SK-N-SH treated with all-trans-retinoic acid at 6 μM for 48 hours (cell line): ENCODE results near the gene TOB1.
A peak's percentile ranks its signal among the peaks of the same experiment; 100 is the strongest.

Experiments used
- ATAC-seq: fragments of 200-7000 bp; cut with Tn5 transposase; 3 replicates; pipeline ENCODE4 v1.9.1; 2020; ENCODE audit warnings: mild to moderate bottlenecking, moderate library complexity
- BACH2 ChIP-seq: fragments of 250-450 bp; sonication (Bioruptor Pico); IDR thresholded peaks from 2 replicates; pipeline ENCODE4 v1.9.0; 2021; ENCODE audit warnings: mild to moderate bottlenecking, borderline replicate concordance
- CSDC2 ChIP-seq: fragments of 250-450 bp; sonication (Bioruptor Pico); IDR thresholded peaks from 2 replicates; pipeline ENCODE4 v1.5.0; 2020; ENCODE audit warnings: mild to moderate bottlenecking, moderate library complexity
- GLIS3 ChIP-seq: fragments of 250-450 bp; sonication (Bioruptor Pico); IDR thresholded peaks from 2 replicates; pipeline ENCODE4 v1.5.0; 2020; ENCODE audit warnings: mild to moderate bottlenecking, moderate library complexity
- ISL1 ChIP-seq: fragments of 250-450 bp; sonication (Bioruptor Pico); IDR thresholded peaks from 2 replicates; pipeline ENCODE4 v2.1.2; 2022; ENCODE audit warnings: mild to moderate bottlenecking, moderate library complexity
- OSR1 ChIP-seq: fragments of 250-450 bp; sonication (Bioruptor Pico); IDR thresholded peaks from 2 replicates; pipeline ENCODE4 v1.8.0; 2022; ENCODE audit warnings: moderate library complexity, mild to moderate bottlenecking, inconsistent platforms
- PPARA ChIP-seq: fragments of 250-450 bp; sonication (Bioruptor Pico); IDR thresholded peaks from 2 replicates; pipeline ENCODE4 v1.5.0; 2020; ENCODE audit warnings: mild to moderate bottlenecking, borderline replicate concordance
- RARB ChIP-seq: fragments of 250-450 bp; sonication (Bioruptor Pico); IDR thresholded peaks from 2 replicates; pipeline ENCODE4 v1.8.0; 2021; ENCODE audit warnings: mild to moderate bottlenecking, moderate library complexity
- SNAI2 ChIP-seq: fragments of 250-450 bp; sonication (Bioruptor Pico); IDR thresholded peaks from 2 replicates; pipeline ENCODE4 v1.5.0; 2020; ENCODE audit warnings: mild to moderate bottlenecking, moderate library complexity
- TOX ChIP-seq: fragments of 250-450 bp; sonication (Bioruptor Pico); IDR thresholded peaks from 2 replicates; pipeline ENCODE4 v1.8.0; 2021; ENCODE audit warnings: mild to moderate bottlenecking, moderate library complexity, borderline replicate concordance
- ZFP3 ChIP-seq: fragments of 250-450 bp; sonication (Bioruptor Pico); IDR thresholded peaks from 2 replicates; pipeline ENCODE4 v1.5.0; 2020; ENCODE audit warnings: mild to moderate bottlenecking, moderate library complexity
- ZNF565 ChIP-seq: fragments of 450-650 bp; formaldehyde crosslinking; conservative IDR thresholded peaks from 2 replicates; pipeline ENCODE4 v1.5.0; 2020; ENCODE audit warnings: low read depth, mild to moderate bottlenecking, moderate library complexity
- ZNF70 ChIP-seq: fragments of 450-650 bp; formaldehyde crosslinking; IDR thresholded peaks from 2 replicates; pipeline ENCODE4 v1.5.0; 2020; ENCODE audit warnings: mild to moderate bottlenecking, moderate library complexity
- ZNF8 ChIP-seq: fragments of 450-650 bp; formaldehyde crosslinking; IDR thresholded peaks from 2 replicates; pipeline ENCODE4 v1.5.0; 2020; ENCODE audit warnings: mild to moderate bottlenecking, moderate library complexity
- TF ChIP-seq, protein P1 (sequence below): fragments of 250-450 bp; sonication (Bioruptor Pico); IDR thresholded peaks from 2 replicates; pipeline ENCODE4 v1.5.0; 2020; ENCODE audit warnings: mild to moderate bottlenecking, moderate library complexity
- TF ChIP-seq, protein P2 (sequence below): fragments of 250-450 bp; sonication (Bioruptor Pico); IDR thresholded peaks from 2 replicates; pipeline ENCODE4 v1.8.0; 2020; ENCODE audit warnings: mild to moderate bottlenecking, moderate library complexity, borderline replicate concordance
- TF ChIP-seq, protein P3 (sequence below): fragments of 250-450 bp; sonication (Bioruptor Pico); IDR thresholded peaks from 2 replicates; pipeline ENCODE4 v1.5.1; 2021; ENCODE audit warnings: mild to moderate bottlenecking, moderate library complexity
- TF ChIP-seq, protein P4 (sequence below): fragments of 250-450 bp; sonication (Bioruptor Pico); IDR thresholded peaks from 2 replicates; pipeline ENCODE4 v1.8.0; 2021; ENCODE audit warnings: low read depth, mild to moderate bottlenecking, moderate library complexity, borderline replicate concordance
- TF ChIP-seq, protein P5 (sequence below): fragments of 250-450 bp; sonication (Bioruptor Pico); IDR thresholded peaks from 2 replicates; pipeline ENCODE4 v1.5.1; 2020; ENCODE audit warnings: low read depth, mild to moderate bottlenecking, moderate library complexity

The TOB1 gene

DNA sequence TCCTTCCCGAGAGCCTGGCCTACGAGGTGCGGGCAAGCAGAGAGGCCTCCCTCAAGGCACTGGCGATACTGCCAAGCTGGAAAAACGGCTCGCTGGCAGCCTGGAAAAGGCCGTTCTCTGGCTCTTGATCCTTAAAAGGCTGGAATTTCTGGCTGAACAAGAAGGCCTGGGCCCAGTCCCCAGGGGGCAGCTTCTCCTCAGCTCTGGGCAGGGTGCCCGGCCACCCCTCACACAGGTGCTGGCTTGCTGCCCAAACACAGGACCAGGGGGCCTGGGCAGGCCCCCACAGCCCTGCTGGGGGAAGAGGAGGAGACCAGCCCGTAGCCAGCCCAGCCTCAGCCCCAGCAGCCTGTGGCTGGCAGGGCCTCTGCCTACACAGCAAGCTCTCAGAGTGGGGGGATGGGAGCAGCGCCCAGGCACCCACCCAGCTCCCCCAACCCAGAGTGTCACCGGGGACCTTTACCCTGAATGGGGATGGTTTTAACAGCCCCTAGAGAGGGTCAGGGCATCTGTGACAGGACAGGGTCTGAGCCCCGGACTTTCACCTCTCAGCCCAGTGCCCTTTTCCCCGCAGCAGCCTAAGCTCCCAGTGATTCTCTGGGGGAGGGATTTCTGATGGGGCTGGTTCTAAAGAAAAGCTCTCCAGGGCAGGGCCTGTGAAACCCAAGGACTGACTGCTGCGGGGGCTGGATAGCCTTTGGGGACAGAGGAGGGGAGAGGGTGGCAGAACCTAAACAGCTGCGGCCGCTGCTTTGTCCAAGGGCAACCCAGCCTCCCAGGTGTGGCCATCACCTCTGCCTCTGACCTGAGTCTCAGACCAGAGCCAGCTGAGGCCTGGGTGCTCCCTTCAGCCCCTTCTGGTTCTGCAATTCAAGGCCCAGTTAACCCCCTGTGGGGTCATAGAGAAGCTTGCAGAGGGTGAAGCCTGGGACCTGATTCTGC, 38.6 kb upstream of the TOB1 start:
- TF ChIP-seq ZNF70 (no peak), BACH2 (CRISPR knock-in tag) (no peak), SNAI2 (CRISPR knock-in tag) (no peak), TOX (CRISPR knock-in tag) (no peak), GLIS3 (CRISPR knock-in tag) (no peak), ZFP3 (peak; percentile 71), OSR1 (CRISPR knock-in tag) (no peak), ZNF565 (CRISPR knock-in tag) (0 out of 2 replicates have a peak, but pooled peaks have one; percentile 43)
- TF ChIP-seq, protein P1, sequence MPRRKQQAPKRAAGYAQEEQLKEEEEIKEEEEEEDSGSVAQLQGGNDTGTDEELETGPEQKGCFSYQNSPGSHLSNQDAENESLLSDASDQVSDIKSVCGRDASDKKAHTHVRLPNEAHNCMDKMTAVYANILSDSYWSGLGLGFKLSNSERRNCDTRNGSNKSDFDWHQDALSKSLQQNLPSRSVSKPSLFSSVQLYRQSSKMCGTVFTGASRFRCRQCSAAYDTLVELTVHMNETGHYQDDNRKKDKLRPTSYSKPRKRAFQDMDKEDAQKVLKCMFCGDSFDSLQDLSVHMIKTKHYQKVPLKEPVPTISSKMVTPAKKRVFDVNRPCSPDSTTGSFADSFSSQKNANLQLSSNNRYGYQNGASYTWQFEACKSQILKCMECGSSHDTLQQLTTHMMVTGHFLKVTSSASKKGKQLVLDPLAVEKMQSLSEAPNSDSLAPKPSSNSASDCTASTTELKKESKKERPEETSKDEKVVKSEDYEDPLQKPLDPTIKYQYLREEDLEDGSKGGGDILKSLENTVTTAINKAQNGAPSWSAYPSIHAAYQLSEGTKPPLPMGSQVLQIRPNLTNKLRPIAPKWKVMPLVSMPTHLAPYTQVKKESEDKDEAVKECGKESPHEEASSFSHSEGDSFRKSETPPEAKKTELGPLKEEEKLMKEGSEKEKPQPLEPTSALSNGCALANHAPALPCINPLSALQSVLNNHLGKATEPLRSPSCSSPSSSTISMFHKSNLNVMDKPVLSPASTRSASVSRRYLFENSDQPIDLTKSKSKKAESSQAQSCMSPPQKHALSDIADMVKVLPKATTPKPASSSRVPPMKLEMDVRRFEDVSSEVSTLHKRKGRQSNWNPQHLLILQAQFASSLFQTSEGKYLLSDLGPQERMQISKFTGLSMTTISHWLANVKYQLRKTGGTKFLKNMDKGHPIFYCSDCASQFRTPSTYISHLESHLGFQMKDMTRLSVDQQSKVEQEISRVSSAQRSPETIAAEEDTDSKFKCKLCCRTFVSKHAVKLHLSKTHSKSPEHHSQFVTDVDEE (CRISPR knock-in tag): peak; percentile 69; the same call in 1 of the 2 replicates
- TF ChIP-seq, protein P2, sequence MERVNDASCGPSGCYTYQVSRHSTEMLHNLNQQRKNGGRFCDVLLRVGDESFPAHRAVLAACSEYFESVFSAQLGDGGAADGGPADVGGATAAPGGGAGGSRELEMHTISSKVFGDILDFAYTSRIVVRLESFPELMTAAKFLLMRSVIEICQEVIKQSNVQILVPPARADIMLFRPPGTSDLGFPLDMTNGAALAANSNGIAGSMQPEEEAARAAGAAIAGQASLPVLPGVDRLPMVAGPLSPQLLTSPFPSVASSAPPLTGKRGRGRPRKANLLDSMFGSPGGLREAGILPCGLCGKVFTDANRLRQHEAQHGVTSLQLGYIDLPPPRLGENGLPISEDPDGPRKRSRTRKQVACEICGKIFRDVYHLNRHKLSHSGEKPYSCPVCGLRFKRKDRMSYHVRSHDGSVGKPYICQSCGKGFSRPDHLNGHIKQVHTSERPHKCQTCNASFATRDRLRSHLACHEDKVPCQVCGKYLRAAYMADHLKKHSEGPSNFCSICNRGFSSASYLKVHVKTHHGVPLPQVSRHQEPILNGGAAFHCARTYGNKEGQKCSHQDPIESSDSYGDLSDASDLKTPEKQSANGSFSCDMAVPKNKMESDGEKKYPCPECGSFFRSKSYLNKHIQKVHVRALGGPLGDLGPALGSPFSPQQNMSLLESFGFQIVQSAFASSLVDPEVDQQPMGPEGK: peak; percentile 92
- TF ChIP-seq, protein P3, sequence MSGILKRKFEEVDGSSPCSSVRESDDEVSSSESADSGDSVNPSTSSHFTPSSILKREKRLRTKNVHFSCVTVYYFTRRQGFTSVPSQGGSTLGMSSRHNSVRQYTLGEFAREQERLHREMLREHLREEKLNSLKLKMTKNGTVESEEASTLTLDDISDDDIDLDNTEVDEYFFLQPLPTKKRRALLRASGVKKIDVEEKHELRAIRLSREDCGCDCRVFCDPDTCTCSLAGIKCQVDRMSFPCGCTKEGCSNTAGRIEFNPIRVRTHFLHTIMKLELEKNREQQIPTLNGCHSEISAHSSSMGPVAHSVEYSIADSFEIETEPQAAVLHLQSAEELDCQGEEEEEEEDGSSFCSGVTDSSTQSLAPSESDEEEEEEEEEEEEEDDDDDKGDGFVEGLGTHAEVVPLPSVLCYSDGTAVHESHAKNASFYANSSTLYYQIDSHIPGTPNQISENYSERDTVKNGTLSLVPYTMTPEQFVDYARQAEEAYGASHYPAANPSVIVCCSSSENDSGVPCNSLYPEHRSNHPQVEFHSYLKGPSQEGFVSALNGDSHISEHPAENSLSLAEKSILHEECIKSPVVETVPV (CRISPR knock-in tag): no peak
- TF ChIP-seq, protein P4, sequence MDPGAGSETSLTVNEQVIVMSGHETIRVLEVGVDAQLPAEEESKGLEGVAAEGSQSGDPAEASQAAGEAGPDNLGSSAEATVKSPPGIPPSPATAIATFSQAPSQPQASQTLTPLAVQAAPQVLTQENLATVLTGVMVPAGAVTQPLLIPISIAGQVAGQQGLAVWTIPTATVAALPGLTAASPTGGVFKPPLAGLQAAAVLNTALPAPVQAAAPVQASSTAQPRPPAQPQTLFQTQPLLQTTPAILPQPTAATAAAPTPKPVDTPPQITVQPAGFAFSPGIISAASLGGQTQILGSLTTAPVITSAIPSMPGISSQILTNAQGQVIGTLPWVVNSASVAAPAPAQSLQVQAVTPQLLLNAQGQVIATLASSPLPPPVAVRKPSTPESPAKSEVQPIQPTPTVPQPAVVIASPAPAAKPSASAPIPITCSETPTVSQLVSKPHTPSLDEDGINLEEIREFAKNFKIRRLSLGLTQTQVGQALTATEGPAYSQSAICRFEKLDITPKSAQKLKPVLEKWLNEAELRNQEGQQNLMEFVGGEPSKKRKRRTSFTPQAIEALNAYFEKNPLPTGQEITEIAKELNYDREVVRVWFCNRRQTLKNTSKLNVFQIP: no peak

DNA sequence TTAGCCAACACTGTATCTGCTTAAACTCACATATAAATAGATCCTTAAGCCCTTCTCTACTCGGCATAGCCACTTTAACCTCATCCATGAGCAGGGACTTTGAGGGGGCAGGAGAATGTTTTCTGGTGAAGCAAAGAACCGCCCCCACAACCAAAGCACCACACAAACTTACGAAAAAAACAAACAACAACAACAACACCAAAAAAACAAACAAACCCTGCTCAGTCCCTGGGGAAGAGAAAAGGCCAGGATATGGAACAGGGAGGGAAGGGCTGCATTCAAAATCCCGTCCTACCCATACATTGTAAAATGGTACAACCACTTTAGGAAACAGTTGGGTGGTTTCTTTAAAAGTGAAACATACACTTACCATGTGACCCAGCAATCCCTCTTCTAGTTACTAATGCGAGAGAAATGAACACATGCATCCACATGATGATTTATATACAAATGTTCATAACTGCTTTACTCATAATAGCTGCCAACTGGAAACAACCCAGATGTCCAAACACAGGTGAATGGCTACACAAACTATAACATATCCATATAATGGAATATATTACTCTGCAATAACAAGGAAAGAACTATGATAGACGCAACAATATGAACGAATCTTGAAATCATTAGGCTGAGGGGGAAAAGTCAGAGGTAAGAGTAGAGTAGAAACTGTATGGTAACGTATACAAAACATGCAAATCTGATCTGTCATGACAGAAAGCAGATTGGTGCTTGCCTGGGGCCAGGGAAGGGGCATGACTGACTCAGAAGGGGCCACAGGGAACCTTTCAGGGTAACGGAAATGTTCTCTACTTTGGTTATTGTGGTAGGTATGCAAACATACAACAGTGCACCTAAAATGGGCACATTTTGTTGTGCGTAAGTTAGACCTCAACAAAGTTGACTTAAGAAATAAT, 37.7 kb upstream of the TOB1 start:
- peak; percentile 64 for ATAC-seq

More for the DNA sequence above, 38.6 kb upstream of the TOB1 start:
- peak; percentile 70 for ATAC-seq

More for the DNA sequence above, 37.7 kb upstream of the TOB1 start:
- TF ChIP-seq, protein P5, sequence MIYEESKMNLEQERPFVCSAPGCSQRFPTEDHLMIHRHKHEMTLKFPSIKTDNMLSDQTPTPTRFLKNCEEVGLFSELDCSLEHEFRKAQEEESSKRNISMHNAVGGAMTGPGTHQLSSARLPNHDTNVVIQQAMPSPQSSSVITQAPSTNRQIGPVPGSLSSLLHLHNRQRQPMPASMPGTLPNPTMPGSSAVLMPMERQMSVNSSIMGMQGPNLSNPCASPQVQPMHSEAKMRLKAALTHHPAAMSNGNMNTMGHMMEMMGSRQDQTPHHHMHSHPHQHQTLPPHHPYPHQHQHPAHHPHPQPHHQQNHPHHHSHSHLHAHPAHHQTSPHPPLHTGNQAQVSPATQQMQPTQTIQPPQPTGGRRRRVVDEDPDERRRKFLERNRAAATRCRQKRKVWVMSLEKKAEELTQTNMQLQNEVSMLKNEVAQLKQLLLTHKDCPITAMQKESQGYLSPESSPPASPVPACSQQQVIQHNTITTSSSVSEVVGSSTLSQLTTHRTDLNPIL (CRISPR knock-in tag): no peak
- TF ChIP-seq PPARA (CRISPR knock-in tag) (no peak), ISL1 (peak; percentile 57), ZFP3 (no peak), ZNF8 (no peak), TOX (CRISPR knock-in tag) (0 out of 2 replicates have a peak, but pooled peaks have one; percentile 8), CSDC2 (CRISPR knock-in tag) (no peak), RARB (CRISPR knock-in tag) (no peak), SNAI2 (CRISPR knock-in tag) (no peak), BACH2 (CRISPR knock-in tag) (no peak), ZNF70 (no peak)
- TF ChIP-seq, protein P2: no peak
- TF ChIP-seq, protein P4: no peak
